Esophagus squamous epithelium (tissue), 4 donors: ENCODE results near the gene WNT9B.

ENCODE experiments used
- CTCF ChIP-seq, 6 experiments: fragments of 450-650 bp in 4 of 6; fragments of 200-600 bp in 2 of 6; sonication (generic) in 2 of 6; IDR thresholded peaks; one replicate each; pipeline ENCODE4 v1.5.1; 2016 to 2019; ENCODE audit warnings: antibody characterized with exemption in 6 of 6, mild to moderate bottlenecking in 4 of 6, moderate library complexity in 4 of 6
- POLR2A ChIP-seq, 4 donors: fragments of 450-650 bp; IDR thresholded peaks; one replicate each; pipeline ENCODE4 v1.6.1; 2017; ENCODE audit warnings: antibody characterized with exemption in 4 of 4, mild to moderate bottlenecking in 4 of 4, moderate library complexity in 3 of 4

DNA sequence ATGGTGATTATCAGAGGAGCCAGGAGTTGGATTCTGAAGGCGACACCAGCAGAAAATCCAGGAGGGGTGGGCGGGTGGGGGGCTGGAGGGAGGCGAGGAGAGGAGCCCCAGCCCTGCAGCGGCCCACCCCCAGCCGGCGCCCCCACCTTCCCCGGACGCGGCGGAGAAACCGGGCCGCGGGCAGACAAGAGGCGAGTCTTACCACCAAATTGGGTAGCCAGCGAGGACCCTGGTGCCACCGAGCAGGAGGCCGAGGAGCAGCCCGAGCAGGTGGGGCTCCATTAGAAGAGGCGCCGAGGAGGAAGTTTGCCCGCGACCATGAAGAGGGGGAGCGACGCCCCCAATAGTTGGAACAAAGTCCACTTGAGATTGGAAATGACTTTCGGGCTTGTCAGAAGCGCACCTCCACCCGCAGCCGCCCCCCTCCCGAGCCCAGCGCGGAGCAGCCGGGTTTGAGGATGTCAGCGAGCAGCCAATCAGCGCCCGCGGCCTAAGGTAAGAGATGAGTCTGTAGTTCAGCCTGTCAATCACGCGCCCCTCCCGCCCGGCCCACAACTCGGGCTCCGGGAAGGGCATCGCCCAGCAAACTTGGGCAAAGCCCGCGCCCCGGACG is 33.0 kb upstream of the WNT9B start, which contains the start of gene WNT3:
- TF ChIP-seq CTCF (IDR thresholded peaks at IDR 0.05) (no peak), POLR2A (IDR thresholded peaks at IDR 0.05) (no peak)
